ENCODE results near the gene BEST1.

The BEST1 gene

GRCh38 chr11:62012832-62013461 lies 62.8 kb downstream of the BEST1 start:
- Histone ChIP-seq H3K4me3 (ENCODE audit: low read depth in 1 of 2, low read length in 1 of 2) (no peak overlapping the region), H3K36me3 (no peaks in the 10 kb centered on the region), H3K4me1 (ENCODE audit: control insufficient read depth in 1 of 2, insufficient read depth in 1 of 2, low read depth in 1 of 2, low read length in 1 of 2) (peaks cover 3 to 6% of the 10 kb centered on the region in 2 experiments), H3K27ac (peak overlapping the region; percentile 16), H3K27me3 (no peaks in the 10 kb centered on the region), H3K9me3 (no peaks in the 10 kb centered on the region)
- no peak for TF ChIP-seq CTCF (IDR thresholded peaks at IDR 0.05)
